ENCODE measurements around the gene CYP4F3.
"Not testable (repeated sequence)": the region's sequence is repeated elsewhere in the genome, so short reads cannot be mapped to it uniquely, and the experiment has no call there.

CYP4F3 gene, protein sequence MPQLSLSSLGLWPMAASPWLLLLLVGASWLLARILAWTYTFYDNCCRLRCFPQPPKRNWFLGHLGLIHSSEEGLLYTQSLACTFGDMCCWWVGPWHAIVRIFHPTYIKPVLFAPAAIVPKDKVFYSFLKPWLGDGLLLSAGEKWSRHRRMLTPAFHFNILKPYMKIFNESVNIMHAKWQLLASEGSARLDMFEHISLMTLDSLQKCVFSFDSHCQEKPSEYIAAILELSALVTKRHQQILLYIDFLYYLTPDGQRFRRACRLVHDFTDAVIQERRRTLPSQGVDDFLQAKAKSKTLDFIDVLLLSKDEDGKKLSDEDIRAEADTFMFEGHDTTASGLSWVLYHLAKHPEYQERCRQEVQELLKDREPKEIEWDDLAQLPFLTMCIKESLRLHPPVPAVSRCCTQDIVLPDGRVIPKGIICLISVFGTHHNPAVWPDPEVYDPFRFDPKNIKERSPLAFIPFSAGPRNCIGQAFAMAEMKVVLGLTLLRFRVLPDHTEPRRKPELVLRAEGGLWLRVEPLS

DNA sequence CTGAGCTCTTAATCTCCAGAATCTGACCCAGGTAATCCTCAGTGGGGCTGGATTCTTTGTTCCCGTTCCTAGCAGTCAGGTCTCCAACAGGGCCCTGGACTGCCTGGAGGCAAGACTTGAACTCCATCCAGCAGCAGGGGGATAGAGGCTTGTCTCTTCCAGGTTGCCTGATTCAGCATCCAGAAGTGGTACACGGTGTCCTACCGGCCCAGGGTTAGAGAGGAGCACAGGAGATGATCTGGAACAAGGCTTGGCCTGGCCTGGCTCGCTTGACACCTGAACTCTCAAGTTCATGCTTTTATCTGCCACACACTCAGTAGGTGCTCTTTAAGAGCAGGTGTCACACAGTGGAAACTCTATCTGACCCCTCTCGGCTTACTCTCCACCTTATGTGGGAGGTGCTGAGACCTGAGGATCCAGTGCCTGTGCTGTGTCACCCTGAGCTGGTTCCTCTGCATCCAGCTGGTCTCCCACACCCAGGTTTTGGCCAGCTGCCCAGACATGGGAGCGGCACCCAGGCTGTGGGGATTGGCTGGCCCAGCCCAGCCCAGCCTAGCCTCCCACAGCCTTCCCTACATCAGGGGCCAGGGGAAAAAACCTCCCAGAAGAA, at the start of gene CYP4F3:
Gene CYP4F3 (plus strand): TSS at position 604 of the 610 bp plus-strand sequence. CDS start 519 bp downstream, outside the sequence.
- Histone ChIP-seq H3K4me2 (no peak within 1 kb of the TSS), H3K27ac (no peak within 1 kb of the TSS), H3K4me1 (ENCODE audit: low read depth, poor library complexity, severe bottlenecking) (no peaks in the 10 kb centered on the region), H3K27me3 (ENCODE audit: insufficient read depth, low read depth) (peaks cover 4% of the 10 kb centered on the region; the same call in 1 of the 2 replicates), H3K36me3 (ENCODE audit: insufficient read depth) (no peaks in the 10 kb centered on the region), H3K9ac (no peak within 1 kb of the TSS), H4K20me1 (ENCODE audit: insufficient read depth) (no peaks in the 10 kb centered on the region), H2AFZ (ENCODE audit: low read depth) (no peak within 1 kb of the TSS), H3K79me2 (ENCODE audit: insufficient read depth, low read depth) (no peaks in the 10 kb centered on the region), H3K4me3 (IDR thresholded peaks at IDR 0.05; ENCODE audit: insufficient read depth, low read depth, low read length) (no peak within 1 kb of the TSS)
- TF ChIP-seq, protein P1, sequence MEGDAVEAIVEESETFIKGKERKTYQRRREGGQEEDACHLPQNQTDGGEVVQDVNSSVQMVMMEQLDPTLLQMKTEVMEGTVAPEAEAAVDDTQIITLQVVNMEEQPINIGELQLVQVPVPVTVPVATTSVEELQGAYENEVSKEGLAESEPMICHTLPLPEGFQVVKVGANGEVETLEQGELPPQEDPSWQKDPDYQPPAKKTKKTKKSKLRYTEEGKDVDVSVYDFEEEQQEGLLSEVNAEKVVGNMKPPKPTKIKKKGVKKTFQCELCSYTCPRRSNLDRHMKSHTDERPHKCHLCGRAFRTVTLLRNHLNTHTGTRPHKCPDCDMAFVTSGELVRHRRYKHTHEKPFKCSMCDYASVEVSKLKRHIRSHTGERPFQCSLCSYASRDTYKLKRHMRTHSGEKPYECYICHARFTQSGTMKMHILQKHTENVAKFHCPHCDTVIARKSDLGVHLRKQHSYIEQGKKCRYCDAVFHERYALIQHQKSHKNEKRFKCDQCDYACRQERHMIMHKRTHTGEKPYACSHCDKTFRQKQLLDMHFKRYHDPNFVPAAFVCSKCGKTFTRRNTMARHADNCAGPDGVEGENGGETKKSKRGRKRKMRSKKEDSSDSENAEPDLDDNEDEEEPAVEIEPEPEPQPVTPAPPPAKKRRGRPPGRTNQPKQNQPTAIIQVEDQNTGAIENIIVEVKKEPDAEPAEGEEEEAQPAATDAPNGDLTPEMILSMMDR (conservative IDR thresholded peaks at IDR 0.05; ENCODE audit: low read depth, low read length) = no peak

DNA sequence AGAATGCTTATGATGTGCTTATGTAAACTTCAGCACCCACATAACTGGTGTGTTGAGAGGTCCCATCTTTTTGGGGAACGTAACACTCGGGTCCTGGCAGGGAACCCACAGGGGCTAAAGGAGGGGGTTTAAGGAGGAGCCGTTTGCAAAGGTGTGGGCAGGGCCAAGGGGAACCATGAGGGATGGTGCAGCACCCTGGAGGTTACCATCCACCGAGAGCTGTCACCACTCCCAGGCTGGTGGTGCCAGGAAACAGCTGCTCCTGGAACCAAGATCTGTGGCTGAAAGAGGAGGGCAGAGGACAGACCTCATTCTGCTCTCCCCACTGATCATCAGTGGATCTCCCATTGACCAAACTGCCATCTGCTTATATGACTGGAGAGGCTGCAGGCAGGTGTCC, 48.9 kb upstream of the CYP4F3 start:
- Histone ChIP-seq H3K27ac (no peak overlapping the region), H3K9ac (no peak overlapping the region), H3K36me3 (ENCODE audit: insufficient read depth) (no peaks in the 10 kb centered on the region), H3K4me3 (IDR thresholded peaks at IDR 0.05; ENCODE audit: insufficient read depth, low read depth, low read length) (no peak overlapping the region), H2AFZ (ENCODE audit: low read depth) (no peak overlapping the region), H4K20me1 (ENCODE audit: insufficient read depth) (no peaks in the 10 kb centered on the region), H3K27me3 (ENCODE audit: insufficient read depth, low read depth) (peaks cover 3% of the 10 kb centered on the region; the same call in 1 of the 2 replicates), H3K4me2 (no peak overlapping the region), H3K79me2 (ENCODE audit: insufficient read depth, low read depth) (no peaks in the 10 kb centered on the region), H3K4me1 (ENCODE audit: low read depth, poor library complexity, severe bottlenecking) (no peaks in the 10 kb centered on the region)
- TF ChIP-seq, protein P1 (conservative IDR thresholded peaks at IDR 0.05; ENCODE audit: low read depth, low read length) = no peak

DNA sequence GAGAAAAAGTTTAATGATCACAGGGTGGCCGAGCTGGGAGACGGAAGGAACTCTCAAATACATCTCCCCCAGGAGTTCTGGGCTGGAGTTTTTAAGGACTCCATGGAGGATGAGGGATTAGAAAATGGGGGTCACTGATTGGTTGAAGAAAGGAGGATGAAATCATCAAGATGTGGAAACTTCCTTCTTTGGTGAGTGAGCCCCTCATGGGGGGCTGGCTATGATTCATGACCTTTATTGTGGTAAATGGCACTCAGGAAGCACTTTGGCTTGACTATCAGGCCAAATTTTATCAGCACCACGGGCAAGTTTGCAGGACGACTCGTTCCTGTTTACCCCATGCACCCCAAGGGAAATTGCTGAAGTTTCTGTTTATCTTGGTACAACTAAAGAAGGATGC, 48.2 kb upstream of the CYP4F3 start:
- not testable (repeated sequence) for H3K36me3 ChIP-seq (ENCODE audit: insufficient read depth); H4K20me1 ChIP-seq (ENCODE audit: insufficient read depth); H3K79me2 ChIP-seq (ENCODE audit: insufficient read depth, low read depth); H3K4me2 ChIP-seq; H3K27me3 ChIP-seq (ENCODE audit: insufficient read depth, low read depth); H2AFZ ChIP-seq (ENCODE audit: low read depth); H3K9ac ChIP-seq; H3K27ac ChIP-seq; H3K4me1 ChIP-seq (ENCODE audit: low read depth, poor library complexity, severe bottlenecking); H3K4me3 ChIP-seq (IDR thresholded peaks at IDR 0.05; ENCODE audit: insufficient read depth, low read depth, low read length)

DNA sequence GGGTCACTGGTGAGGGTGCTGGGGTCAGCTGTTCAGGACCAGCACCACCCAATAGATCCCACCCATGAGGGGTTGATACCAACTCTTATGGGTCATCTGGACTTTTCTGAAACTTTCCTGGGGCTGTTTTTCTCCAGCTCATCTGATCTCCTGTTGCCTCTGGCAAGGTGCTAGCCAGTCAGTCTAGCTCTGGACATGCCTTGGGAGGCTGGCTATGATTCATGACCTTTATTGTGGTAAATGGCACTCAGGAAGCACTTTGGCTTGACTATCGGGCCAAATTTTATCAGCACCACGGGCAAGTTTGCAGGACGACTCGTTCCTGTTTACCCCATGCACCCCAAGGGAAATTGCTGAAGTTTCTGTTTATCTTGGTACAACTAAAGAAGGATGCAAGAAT, 46.9 kb upstream of the CYP4F3 start:
- not testable (repeated sequence) for H2AFZ ChIP-seq (ENCODE audit: low read depth); H3K4me2 ChIP-seq; H3K27ac ChIP-seq; H3K4me1 ChIP-seq (ENCODE audit: low read depth, poor library complexity, severe bottlenecking); H3K79me2 ChIP-seq (ENCODE audit: insufficient read depth, low read depth); H3K36me3 ChIP-seq (ENCODE audit: insufficient read depth); H4K20me1 ChIP-seq (ENCODE audit: insufficient read depth); H3K4me3 ChIP-seq (IDR thresholded peaks at IDR 0.05; ENCODE audit: insufficient read depth, low read depth, low read length); H3K27me3 ChIP-seq (ENCODE audit: insufficient read depth, low read depth); H3K9ac ChIP-seq

DNA sequence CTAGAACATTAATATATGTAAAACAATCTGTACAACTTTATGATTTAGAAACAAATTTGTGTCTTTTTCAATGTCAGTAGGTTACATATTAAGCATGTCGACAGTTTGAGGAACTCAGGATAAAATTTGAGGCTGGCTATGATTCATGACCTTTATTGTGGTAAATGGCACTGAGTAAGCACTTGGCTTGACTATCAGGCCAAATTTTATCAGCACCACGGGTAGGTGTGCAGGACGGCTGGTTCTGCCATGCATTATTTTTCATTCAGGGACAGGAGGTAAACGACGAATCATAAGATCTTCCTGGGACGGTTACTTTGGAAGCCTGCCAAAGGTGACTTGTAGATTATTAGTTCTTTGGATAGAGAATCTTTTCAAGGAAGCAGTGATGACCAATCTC, 45.6 kb upstream of the CYP4F3 start:
- TF ChIP-seq, protein P1 (conservative IDR thresholded peaks at IDR 0.05; ENCODE audit: low read depth, low read length) = no peak
- Histone ChIP-seq H3K4me2 (no peak overlapping the region), H3K27ac (no peak overlapping the region)

DNA sequence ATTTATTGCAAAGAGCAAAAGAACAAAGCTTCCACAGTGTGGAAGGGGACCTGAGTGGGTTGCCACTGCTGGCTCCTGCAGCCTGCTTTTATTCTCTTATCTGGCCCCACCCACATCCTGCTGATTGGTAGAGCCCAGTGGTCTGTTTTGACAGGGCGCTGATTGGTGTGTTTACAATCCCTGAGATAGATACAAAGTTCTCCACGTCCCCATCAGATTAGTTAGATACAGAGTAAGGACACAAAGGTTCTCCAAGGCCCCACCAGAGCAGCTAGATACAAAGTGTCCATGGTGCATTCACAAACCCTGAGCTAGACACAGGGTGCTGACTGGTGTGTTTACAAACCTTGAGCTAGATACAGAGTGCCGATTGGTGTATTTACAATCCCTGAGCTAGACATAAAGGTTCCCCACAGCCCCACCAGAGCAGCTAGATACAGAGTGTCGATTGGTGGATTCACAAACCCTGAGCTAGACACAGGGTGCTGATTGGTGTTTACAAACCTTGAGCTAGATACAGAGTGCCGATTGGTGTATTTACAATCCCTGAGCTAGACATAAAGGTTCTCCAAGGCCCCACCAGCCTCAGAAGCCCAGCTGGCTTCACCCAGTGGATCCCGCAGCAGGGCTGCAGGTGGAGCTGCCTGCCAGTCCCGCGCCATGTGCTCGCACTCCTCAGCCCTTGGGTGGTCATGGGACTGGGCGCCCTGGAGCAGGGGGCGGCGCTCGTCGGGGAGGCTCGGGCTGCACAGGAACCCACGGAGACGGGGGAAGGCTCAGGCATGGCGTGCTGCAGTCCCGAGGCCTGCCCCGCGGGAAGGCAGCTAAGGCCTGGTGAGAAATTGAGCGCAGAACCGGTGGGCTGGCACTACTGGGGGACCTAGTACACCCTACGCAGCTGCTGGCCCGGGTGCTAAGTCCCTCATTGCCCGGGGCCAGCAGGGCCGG, 32.4 kb upstream of the CYP4F3 start:
- H4K20me1 ChIP-seq (ENCODE audit: insufficient read depth); H2AFZ ChIP-seq (ENCODE audit: low read depth); H3K4me2 ChIP-seq: not testable (repeated sequence)

More for the DNA sequence above, 45.6 kb upstream of the CYP4F3 start:
- Histone ChIP-seq H3K27me3 (ENCODE audit: insufficient read depth, low read depth) (peaks cover 3% of the 10 kb centered on the region; the same call in 1 of the 2 replicates), H3K36me3 (ENCODE audit: insufficient read depth) (no peaks in the 10 kb centered on the region), H3K4me3 (IDR thresholded peaks at IDR 0.05; ENCODE audit: insufficient read depth, low read depth, low read length) (no peak overlapping the region), H3K4me1 (ENCODE audit: low read depth, poor library complexity, severe bottlenecking) (no peaks in the 10 kb centered on the region), H4K20me1 (ENCODE audit: insufficient read depth) (no peaks in the 10 kb centered on the region), H3K9ac (no peak overlapping the region), H2AFZ (ENCODE audit: low read depth) (no peak overlapping the region), H3K79me2 (ENCODE audit: insufficient read depth, low read depth) (no peaks in the 10 kb centered on the region)

More for the DNA sequence above, 32.4 kb upstream of the CYP4F3 start:
- H3K36me3 ChIP-seq (ENCODE audit: insufficient read depth); H3K9ac ChIP-seq; H3K4me3 ChIP-seq (IDR thresholded peaks at IDR 0.05; ENCODE audit: insufficient read depth, low read depth, low read length); H3K27me3 ChIP-seq (ENCODE audit: insufficient read depth, low read depth); H3K79me2 ChIP-seq (ENCODE audit: insufficient read depth, low read depth); H3K27ac ChIP-seq; H3K4me1 ChIP-seq (ENCODE audit: low read depth, poor library complexity, severe bottlenecking): not testable (repeated sequence)

Data from KMS-11 (cell line).